ENCODE results near the gene CBARP.

DNA sequence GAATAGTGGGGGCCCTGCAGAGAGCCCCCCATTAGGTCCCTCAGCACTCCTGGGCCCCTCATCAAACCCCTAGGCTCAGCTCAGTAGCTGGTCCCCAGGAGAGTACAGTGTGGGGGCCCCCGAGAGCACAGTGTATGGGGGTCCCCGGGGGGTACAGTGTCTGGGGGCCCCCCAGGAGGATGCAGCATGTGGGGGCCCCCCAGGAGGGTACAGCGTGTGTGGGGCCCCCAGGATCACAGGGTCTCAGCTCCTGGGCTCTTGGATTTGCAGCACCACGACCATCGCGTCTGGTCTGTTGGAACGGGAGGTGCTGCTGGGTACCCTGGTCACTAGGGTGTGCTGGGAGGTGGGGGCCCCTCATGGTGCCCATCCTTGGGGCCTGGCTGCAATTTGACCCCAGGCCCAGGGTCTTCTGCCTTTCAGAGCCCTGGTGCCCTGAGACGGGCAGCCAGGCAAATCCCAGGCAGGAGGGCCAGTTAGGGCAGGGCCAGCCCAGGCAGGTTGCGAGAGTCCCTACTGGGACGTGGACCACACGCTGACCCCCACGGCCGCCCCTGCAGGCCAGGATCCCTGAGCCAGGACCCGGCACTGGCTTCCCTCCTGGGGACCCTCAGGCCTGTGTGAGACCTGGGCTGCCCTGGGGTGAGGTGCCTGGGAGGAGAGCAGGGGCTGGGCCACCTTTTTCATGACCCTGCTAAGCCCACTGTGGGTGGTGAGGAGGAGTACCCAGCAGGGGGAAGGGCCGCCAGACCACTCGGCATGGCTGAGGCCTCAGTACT lies 13.6 kb downstream of the CBARP start:
- TF ChIP-seq HOXA5 (CRISPR knock-in tag; IDR thresholded peaks at IDR 0.05): no peak
- TF ChIP-seq NFRKB (IDR thresholded peaks at IDR 0.05): no peak
- TF ChIP-seq, protein P1, sequence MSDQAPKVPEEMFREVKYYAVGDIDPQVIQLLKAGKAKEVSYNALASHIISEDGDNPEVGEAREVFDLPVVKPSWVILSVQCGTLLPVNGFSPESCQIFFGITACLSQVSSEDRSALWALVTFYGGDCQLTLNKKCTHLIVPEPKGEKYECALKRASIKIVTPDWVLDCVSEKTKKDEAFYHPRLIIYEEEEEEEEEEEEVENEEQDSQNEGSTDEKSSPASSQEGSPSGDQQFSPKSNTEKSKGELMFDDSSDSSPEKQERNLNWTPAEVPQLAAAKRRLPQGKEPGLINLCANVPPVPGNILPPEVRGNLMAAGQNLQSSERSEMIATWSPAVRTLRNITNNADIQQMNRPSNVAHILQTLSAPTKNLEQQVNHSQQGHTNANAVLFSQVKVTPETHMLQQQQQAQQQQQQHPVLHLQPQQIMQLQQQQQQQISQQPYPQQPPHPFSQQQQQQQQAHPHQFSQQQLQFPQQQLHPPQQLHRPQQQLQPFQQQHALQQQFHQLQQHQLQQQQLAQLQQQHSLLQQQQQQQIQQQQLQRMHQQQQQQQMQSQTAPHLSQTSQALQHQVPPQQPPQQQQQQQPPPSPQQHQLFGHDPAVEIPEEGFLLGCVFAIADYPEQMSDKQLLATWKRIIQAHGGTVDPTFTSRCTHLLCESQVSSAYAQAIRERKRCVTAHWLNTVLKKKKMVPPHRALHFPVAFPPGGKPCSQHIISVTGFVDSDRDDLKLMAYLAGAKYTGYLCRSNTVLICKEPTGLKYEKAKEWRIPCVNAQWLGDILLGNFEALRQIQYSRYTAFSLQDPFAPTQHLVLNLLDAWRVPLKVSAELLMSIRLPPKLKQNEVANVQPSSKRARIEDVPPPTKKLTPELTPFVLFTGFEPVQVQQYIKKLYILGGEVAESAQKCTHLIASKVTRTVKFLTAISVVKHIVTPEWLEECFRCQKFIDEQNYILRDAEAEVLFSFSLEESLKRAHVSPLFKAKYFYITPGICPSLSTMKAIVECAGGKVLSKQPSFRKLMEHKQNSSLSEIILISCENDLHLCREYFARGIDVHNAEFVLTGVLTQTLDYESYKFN (CRISPR knock-in tag; conservative IDR thresholded peaks at IDR 0.05): no peak
- no peak for TF ChIP-seq RFX5 (IDR thresholded peaks at IDR 0.05; ENCODE audit: low read depth, low read length)
- no peak for TF ChIP-seq PCBP1 (IDR thresholded peaks at IDR 0.05; ENCODE audit: borderline replicate concordance, low read depth, low read length)
- TF ChIP-seq, protein P2, sequence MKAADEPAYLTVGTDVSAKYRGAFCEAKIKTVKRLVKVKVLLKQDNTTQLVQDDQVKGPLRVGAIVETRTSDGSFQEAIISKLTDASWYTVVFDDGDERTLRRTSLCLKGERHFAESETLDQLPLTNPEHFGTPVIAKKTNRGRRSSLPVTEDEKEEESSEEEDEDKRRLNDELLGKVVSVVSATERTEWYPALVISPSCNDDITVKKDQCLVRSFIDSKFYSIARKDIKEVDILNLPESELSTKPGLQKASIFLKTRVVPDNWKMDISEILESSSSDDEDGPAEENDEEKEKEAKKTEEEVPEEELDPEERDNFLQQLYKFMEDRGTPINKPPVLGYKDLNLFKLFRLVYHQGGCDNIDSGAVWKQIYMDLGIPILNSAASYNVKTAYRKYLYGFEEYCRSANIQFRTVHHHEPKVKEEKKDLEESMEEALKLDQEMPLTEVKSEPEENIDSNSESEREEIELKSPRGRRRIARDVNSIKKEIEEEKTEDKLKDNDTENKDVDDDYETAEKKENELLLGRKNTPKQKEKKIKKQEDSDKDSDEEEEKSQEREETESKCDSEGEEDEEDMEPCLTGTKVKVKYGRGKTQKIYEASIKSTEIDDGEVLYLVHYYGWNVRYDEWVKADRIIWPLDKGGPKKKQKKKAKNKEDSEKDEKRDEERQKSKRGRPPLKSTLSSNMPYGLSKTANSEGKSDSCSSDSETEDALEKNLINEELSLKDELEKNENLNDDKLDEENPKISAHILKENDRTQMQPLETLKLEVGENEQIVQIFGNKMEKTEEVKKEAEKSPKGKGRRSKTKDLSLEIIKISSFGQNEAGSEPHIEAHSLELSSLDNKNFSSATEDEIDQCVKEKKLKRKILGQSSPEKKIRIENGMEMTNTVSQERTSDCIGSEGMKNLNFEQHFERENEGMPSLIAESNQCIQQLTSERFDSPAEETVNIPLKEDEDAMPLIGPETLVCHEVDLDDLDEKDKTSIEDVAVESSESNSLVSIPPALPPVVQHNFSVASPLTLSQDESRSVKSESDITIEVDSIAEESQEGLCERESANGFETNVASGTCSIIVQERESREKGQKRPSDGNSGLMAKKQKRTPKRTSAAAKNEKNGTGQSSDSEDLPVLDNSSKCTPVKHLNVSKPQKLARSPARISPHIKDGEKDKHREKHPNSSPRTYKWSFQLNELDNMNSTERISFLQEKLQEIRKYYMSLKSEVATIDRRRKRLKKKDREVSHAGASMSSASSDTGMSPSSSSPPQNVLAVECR (CRISPR knock-in tag; IDR thresholded peaks at IDR 0.05; ENCODE audit: borderline replicate concordance): no peak
- TF ChIP-seq, protein P3, sequence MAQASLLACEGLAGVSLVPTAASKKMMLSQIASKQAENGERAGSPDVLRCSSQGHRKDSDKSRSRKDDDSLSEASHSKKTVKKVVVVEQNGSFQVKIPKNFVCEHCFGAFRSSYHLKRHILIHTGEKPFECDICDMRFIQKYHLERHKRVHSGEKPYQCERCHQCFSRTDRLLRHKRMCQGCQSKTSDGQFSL (CRISPR knock-in tag; IDR thresholded peaks at IDR 0.05): no peak
- TF ChIP-seq, protein P4, sequence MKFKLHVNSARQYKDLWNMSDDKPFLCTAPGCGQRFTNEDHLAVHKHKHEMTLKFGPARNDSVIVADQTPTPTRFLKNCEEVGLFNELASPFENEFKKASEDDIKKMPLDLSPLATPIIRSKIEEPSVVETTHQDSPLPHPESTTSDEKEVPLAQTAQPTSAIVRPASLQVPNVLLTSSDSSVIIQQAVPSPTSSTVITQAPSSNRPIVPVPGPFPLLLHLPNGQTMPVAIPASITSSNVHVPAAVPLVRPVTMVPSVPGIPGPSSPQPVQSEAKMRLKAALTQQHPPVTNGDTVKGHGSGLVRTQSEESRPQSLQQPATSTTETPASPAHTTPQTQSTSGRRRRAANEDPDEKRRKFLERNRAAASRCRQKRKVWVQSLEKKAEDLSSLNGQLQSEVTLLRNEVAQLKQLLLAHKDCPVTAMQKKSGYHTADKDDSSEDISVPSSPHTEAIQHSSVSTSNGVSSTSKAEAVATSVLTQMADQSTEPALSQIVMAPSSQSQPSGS (CRISPR knock-in tag; IDR thresholded peaks at IDR 0.05): no peak
- TF ChIP-seq EZH2 (conservative IDR thresholded peaks at IDR 0.05; ENCODE audit: low read depth, low read length): no peak
- no peak for TF ChIP-seq ZNF768 (CRISPR knock-in tag; IDR thresholded peaks at IDR 0.05)
- TF ChIP-seq, protein P5, sequence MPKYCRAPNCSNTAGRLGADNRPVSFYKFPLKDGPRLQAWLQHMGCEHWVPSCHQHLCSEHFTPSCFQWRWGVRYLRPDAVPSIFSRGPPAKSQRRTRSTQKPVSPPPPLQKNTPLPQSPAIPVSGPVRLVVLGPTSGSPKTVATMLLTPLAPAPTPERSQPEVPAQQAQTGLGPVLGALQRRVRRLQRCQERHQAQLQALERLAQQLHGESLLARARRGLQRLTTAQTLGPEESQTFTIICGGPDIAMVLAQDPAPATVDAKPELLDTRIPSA (CRISPR knock-in tag; IDR thresholded peaks at IDR 0.05; ENCODE audit: borderline replicate concordance): no peak
- TF ChIP-seq, protein P6, sequence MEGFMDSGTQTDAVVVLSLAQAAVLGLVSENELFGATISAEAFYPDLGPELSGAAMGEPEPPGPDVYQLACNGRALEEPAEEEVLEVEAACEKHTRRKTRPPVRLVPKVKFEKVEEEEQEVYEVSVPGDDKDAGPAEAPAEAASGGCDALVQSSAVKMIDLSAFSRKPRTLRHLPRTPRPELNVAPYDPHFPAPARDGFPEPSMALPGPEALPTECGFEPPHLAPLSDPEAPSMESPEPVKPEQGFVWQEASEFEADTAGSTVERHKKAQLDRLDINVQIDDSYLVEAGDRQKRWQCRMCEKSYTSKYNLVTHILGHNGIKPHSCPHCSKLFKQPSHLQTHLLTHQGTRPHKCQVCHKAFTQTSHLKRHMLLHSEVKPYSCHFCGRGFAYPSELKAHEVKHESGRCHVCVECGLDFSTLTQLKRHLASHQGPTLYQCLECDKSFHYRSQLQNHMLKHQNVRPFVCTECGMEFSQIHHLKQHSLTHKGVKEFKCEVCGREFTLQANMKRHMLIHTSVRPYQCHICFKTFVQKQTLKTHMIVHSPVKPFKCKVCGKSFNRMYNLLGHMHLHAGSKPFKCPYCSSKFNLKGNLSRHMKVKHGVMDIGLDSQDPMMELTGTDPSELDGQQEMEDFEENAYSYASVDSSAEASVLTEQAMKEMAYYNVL (CRISPR knock-in tag; IDR thresholded peaks at IDR 0.05; ENCODE audit: borderline replicate concordance): no peak
- no peak for TF ChIP-seq ISX (CRISPR knock-in tag; conservative IDR thresholded peaks at IDR 0.05)
- TF ChIP-seq, protein P7, sequence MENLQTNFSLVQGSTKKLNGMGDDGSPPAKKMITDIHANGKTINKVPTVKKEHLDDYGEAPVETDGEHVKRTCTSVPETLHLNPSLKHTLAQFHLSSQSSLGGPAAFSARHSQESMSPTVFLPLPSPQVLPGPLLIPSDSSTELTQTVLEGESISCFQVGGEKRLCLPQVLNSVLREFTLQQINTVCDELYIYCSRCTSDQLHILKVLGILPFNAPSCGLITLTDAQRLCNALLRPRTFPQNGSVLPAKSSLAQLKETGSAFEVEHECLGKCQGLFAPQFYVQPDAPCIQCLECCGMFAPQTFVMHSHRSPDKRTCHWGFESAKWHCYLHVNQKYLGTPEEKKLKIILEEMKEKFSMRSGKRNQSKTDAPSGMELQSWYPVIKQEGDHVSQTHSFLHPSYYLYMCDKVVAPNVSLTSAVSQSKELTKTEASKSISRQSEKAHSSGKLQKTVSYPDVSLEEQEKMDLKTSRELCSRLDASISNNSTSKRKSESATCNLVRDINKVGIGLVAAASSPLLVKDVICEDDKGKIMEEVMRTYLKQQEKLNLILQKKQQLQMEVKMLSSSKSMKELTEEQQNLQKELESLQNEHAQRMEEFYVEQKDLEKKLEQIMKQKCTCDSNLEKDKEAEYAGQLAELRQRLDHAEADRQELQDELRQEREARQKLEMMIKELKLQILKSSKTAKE (CRISPR knock-in tag; IDR thresholded peaks at IDR 0.05; ENCODE audit: borderline replicate concordance): no peak
